Activated CD4-positive, alpha-beta T cell treated with anti-CD3 and anti-CD28 coated beads, Interleukin-2, amount 50 U/mL, for 48 hours (primary cell): Measurements from ENCODE around the gene DUSP14.

Experiments used
- DNase-seq, 2 experiments: peaks; one replicate each; pipeline ENCODE4 v3.0.0-alpha.2; 2020

Gene DUSP14

GRCh38 chr17:37517881-37518280 lies 28.2 kb downstream of the DUSP14 start:
- no peak for DNase-seq

DNA sequence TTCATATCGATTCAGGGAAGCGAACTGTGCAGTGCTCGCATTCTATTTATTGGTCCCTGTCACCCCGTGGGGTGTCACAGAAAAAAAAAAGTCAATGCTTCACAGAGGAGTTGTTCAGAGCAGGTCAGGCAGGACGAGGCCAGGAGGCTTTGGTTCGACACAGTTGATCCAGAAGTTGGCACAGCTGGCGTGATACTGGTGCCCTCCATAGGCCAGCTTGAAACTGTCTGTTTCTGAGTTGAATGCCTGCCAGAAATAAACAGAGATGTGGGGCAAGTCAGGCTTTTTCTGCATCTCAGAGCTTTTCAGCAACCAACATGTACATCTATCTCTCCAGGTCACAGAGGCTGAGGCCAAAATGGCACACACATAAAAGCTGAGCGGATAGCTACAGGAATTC lies 29.1 kb downstream of the DUSP14 start:
- no peak for DNase-seq

DNA sequence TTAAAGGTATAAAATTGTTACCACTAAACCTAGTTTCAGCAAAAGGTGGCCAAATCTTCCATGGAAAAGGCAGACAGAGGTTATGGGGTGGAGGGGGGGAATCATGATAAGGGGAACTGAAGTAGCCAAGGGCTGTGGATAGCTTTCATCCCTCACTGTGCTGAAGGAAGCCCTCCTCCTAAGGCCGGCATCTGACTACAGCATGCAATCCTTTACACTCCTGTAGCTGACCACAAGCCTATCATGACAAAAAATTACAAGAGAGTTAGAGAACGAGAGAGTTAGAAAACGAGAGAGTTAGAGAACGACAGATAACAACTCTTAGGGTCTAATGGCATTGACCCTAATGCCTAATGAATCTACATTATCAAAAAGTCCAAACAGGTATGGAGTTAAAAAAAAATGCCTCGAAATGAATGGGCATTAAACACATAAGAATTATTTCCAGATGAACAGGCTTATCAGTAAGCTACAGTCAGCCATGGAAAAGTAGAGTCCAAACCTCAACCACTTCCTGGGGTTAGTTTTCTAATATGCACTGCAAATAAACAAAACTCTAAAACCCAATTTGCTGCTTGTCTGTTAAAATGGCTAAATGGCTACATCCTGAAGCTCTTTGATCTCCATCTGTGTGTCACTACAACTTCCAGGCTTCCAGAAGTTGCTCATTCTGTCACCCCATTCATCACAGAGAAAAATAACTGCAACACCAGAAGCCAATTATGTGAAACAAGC lies 29.7 kb downstream of the DUSP14 start:
- no peak for DNase-seq

DNA sequence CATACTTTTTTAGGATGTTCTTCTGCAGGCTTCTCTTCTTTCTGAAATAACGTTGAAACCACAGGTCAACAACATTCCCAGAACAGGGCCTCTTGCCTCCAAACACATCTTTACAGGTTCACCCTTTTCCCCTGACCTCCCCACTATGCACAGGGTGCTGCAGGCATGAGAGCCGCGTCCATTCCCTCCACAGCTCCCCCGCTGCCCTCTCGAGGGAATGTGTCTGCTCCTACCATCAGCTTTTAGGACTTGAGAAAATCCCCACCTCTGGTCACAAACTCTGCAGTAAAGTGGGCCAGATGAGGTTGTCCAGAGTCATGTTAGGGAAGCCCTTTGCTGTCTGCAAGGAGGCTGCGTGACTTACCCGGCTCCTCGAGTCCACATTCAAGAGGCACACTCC lies 30.5 kb downstream of the DUSP14 start:
- DNase-seq, result no peak

GRCh38 chr17:37521821-37522220 lies 32.1 kb downstream of the DUSP14 start:
- no peak for DNase-seq

DNA sequence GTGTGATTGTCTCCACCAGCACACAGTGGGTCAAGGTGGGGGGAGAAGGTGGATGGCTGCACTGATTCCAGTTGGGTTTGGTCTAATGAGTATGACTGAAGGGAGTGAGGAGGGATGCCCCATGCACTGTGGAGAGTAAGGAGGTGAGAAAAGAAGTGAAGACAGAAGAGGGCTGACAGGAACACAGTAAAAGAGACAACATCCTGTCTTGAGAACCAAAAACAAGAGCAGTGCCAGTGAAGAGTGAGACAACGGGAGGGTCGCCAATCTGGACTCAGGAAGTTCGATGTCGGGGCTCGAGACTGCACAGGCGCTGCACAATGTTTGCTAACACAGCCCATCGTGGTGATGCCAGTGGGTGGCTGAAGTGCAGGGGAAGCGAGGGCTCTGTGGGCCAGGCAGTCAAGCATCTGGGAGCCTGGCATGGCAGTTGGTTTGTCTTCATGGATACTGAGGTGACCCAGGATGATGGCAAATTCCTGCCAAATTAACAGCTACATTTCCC lies 34.1 kb downstream of the DUSP14 start:
- DNase-seq, result no peak

DNA sequence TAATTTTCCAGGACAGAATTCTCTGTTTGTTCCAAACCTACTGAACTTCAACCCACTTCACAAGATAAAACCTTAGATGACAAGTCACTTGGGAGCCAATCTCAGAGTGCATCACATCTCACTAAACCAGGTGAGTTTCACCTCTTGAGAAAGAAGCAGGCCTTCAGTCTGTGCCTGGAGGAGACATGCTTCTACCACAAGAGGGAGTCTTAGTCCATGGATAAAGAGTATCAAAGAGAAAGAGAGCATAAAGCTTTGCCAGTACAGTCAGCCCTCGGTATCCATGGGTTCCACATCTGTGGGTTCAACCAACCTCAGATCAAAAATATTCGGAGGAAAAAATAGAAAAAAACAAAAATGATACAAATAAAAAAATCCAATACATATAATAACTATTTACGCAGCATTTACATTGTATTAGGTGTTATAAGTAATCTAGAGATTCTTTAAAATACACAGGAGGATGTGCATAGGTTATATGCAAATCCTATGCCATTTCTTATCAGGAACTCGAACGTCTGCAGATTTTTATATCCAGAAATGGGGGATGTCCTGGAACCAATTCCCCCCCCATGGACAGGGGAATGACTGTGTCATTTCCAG lies 37.7 kb downstream of the DUSP14 start:
- peak in 1 of 2 experiments; percentile 5 for DNase-seq

GRCh38 chr17:37530420-37530819 lies 40.7 kb downstream of the DUSP14 start:
- DNase-seq, result no peak

GRCh38 chr17:37532756-37533155 lies 43.1 kb downstream of the DUSP14 start:
- no peak for DNase-seq

DNA sequence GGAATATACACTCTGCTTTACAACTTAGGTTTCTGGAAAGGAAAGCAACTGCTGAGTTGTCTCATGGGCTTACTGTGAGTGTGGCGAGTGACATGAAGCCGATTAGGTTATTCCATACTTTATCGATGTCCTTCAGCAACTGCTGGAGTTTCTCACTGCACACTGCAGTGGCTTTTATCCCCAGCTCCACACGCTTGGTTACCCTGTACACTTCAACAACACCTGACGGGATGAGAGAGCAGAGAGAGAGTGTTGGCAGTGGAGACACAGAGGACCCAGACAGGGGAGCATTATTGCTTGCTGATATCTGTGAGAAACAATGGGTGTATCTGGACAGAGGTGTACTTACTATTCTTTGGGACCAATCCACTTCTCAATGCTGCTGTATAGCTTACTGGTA lies 46.2 kb downstream of the DUSP14 start:
- no peak for DNase-seq

DNA sequence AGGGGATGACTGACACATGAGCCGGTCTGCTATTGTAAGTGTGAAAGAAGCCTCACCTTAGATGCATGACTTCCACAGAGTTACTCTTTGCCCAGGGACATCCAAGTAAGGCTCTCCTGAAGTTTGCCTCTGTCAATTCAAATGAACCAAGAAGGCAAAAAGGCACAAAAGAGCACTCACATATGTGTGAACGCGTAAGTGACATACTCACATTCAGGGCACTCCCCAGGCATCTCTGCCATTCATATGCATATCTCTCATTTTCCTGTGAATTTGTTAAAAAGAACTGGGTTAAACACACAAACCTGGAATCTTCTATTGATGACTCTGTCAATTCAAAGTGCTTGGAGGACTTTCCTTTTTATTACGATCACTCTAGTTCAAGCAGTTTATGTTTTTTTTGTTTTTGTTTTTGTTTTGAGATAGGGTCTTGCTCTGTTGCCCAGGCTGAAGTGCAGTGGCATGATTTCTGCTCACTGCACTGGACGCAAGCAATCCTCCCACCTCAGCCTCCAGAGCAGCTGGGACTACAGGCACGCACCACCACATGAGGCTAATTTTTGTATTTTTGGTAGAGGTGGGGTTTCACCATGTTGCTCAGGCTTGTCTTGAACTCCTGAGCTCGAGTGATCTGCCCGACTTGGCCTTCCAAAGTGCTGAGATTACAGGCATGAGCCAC lies 49.4 kb downstream of the DUSP14 start:
- DNase-seq, result no peak

- DNase-seq, result no peak
These were observed 52.4 kb downstream of the DUSP14 start for GRCh38 chr17:37541880-37542660.

- no peak for DNase-seq
These were observed 54.0 kb downstream of the DUSP14 start for GRCh38 chr17:37543637-37544052.

- DNase-seq, result no peak
These were observed 55.8 kb downstream of the DUSP14 start for GRCh38 chr17:37545486-37545885.

DNA sequence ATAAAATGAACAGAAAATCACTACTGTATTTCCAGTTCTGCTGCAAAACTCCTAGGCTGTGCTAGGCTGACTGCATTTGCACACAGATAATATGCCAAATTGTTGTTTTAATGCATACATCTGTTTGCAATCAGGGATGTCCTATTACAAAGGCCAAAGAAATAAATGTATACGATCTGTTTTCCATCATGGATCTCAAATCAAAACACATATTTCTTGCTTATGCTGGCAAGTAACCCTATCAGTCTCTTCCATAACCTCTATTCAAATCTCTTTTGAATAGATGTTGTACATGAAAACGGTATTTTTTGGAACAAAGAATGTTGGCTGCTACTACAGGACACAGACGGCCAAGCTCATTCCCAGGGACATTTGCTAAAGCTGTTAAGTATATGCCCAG lies 56.6 kb downstream of the DUSP14 start:
- no peak for DNase-seq

GRCh38 chr17:37547986-37548385 lies 58.3 kb downstream of the DUSP14 start:
- DNase-seq, result no peak

DNA sequence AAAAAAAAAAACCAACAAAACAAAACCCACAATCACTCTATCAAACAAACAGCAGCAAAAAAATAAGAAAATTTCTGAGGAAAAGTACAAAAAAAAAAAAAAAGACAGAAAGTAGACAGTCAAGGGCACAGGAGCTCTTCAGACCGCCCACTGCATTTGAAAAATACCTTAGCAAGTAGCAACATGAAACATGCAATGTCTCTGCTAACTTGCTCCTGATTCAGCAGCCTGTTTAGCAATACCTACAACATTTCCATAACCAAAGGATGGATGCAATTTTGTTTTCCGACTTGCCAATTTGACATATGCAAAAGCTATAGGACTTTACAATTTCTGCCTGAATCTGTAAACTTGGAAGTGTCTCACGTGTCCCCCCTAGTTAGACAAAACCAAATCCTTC lies 62.1 kb downstream of the DUSP14 start:
- no peak for DNase-seq

DNA sequence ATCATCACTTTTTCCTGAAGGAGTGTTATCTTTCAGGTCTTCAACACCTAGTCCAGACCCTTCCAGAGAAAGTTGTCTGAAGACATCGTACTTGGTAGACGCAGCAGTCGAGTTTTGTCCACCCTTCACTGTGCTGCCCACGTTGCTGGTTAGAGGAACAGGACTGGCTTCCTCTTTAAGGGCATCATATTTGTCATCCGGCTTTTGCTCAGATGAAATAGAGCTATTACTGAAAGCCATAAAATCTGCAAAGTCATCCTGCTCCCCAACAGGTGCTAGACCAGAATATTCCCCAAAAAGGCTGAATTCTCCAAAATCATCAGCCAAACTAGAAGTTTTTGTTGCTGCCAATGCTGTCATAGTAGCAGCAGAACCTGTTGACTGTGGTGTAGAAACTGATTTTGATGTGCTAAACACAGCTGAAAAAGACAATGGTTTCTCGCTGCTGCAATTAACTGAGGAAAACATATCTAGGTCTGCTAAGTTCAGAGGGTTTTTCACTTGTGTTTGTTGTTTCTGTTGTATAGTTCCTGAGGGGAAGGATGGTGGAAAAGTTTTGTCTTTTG lies 63.8 kb downstream of the DUSP14 start:
- no peak for DNase-seq

GRCh38 chr17:37555386-37555785 lies 65.7 kb downstream of the DUSP14 start:
- DNase-seq, result no peak

- DNase-seq, result no peak
These were observed 67.8 kb downstream of the DUSP14 start for GRCh38 chr17:37557482-37557881.

- no peak for DNase-seq
These were observed 68.6 kb downstream of the DUSP14 start for GRCh38 chr17:37558299-37558698.

DNA sequence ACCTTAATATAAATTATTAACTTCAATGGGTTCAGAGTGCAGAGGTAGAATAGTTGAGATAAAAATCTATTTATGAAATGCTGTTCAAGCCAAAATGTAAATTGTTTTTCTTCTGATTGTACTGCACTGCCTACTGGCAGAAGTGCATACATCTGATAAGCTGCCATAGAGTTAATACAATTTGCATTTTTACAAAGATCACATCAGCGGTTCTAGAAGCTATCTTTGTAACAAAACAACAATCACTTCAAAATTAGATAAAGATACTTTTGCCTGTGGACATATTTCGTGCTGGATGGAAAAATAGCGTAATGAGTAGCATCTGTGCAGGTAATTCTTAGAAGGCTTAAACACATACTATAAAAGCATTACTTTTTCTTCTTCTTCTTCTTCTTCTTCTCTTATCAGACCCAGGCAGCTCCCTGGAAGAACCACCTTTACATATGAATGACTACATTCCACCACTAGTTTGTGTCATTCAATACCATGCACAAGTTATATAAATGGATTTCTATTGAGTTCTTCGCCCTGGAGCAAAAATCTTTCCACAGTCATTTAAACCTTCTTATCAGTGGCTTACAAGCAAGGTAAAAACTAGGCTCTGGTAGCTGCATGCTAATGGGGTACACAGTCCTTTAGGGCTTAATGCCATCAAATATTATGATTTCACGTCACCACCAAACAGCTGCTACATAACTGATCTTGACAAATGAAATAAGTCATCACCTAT lies 72.5 kb downstream of the DUSP14 start:
- DNase-seq, result no peak
